Neutrophil (primary cell): ENCODE results near the gene AFP.

Experiments used
- H3K27ac ChIP-seq: fragments of 200-600 bp; sonication (generic); 2 replicates; pipeline ENCODE4 v1.5.1; 2016; ENCODE audit warnings: mild to moderate bottlenecking, moderate library complexity
- H3K27me3 ChIP-seq: fragments of 200-600 bp; sonication (generic); 2 replicates; pipeline ENCODE4 v1.6.0; 2016; ENCODE audit warnings: mild to moderate bottlenecking
- H3K36me3 ChIP-seq: fragments of 200-600 bp; sonication (generic); 2 replicates; pipeline ENCODE4 v1.5.1; 2017
- H3K4me1 ChIP-seq, 2 experiments: fragments of 200-600 bp in 1 of 2; sonication (generic) in 1 of 2; 1 replicate in 1 of 2; 2 replicates in 1 of 2; pipeline versions ENCODE4 v1.5.1 to v1.6.1; 2013 to 2016; ENCODE audit warnings: low read depth in 1 of 2, low read length in 1 of 2, mild to moderate bottlenecking in 1 of 2, moderate library complexity in 1 of 2; ENCODE audit not compliant: control insufficient read depth in 1 of 2, insufficient read depth in 1 of 2
- H3K4me3 ChIP-seq, 2 experiments: fragments of 200-600 bp in 1 of 2; sonication (generic) in 1 of 2; 1 replicate in 1 of 2; 2 replicates in 1 of 2; pipeline ENCODE4 v1.5.1; 2013 to 2016; ENCODE audit warnings: low read depth in 1 of 2, low read length in 1 of 2, mild to moderate bottlenecking in 1 of 2, moderate library complexity in 1 of 2
- H3K9me3 ChIP-seq: fragments of 200-600 bp; sonication (generic); 2 replicates; pipeline ENCODE4 v1.5.1; 2016
- TF ChIP-seq, protein P1 (sequence below): fragments of 200-600 bp; sonication (generic); IDR thresholded peaks from 2 replicates; pipeline ENCODE4 v1.5.1; 2016; ENCODE audit warnings: antibody characterized with exemption

AFP gene

GRCh38 chr4:73426666-73427065, 9.4 kb upstream of the AFP start:
- no peak overlapping the region for H3K4me3 ChIP-seq
- TF ChIP-seq, protein P1, sequence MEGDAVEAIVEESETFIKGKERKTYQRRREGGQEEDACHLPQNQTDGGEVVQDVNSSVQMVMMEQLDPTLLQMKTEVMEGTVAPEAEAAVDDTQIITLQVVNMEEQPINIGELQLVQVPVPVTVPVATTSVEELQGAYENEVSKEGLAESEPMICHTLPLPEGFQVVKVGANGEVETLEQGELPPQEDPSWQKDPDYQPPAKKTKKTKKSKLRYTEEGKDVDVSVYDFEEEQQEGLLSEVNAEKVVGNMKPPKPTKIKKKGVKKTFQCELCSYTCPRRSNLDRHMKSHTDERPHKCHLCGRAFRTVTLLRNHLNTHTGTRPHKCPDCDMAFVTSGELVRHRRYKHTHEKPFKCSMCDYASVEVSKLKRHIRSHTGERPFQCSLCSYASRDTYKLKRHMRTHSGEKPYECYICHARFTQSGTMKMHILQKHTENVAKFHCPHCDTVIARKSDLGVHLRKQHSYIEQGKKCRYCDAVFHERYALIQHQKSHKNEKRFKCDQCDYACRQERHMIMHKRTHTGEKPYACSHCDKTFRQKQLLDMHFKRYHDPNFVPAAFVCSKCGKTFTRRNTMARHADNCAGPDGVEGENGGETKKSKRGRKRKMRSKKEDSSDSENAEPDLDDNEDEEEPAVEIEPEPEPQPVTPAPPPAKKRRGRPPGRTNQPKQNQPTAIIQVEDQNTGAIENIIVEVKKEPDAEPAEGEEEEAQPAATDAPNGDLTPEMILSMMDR: no peak
- no peak overlapping the region for H3K27ac ChIP-seq
- no peaks in the 10 kb centered on the region for H3K36me3 ChIP-seq
- no peaks in the 10 kb centered on the region for H3K4me1 ChIP-seq
- no peaks in the 10 kb centered on the region for H3K9me3 ChIP-seq
- H3K27me3 ChIP-seq: no peaks in the 10 kb centered on the region

GRCh38 chr4:73429118-73429517, 6.9 kb upstream of the AFP start:
- Histone ChIP-seq H3K4me1 (no peaks in the 10 kb centered on the region), H3K9me3 (no peaks in the 10 kb centered on the region), H3K27me3 (no peaks in the 10 kb centered on the region), H3K36me3 (no peaks in the 10 kb centered on the region), H3K27ac (no peak overlapping the region), H3K4me3 (no peak overlapping the region)
- TF ChIP-seq, protein P1: no peak

GRCh38 chr4:73429826-73430587, 6.0 kb upstream of the AFP start:
- no peaks in the 10 kb centered on the region for H3K4me1 ChIP-seq
- no peak overlapping the region for H3K4me3 ChIP-seq
- H3K36me3 ChIP-seq: no peaks in the 10 kb centered on the region

DNA sequence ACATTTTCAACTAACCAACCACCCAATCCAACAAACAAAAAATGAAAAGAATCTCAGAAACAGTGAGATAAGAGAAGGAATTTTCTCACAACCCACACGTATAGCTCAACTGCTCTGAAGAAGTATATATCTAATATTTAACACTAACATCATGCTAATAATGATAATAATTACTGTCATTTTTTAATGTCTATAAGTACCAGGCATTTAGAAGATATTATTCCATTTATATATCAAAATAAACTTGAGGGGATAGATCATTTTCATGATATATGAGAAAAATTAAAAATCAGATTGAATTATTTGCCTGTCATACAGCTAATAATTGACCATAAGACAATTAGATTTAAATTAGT, 4.2 kb upstream of the AFP start:
- Histone ChIP-seq H3K4me1 (no peaks in the 10 kb centered on the region), H3K9me3 (no peaks in the 10 kb centered on the region), H3K27ac (no peak overlapping the region), H3K36me3 (no peaks in the 10 kb centered on the region), H3K27me3 (no peaks in the 10 kb centered on the region), H3K4me3 (no peak overlapping the region)
- TF ChIP-seq, protein P1: no peak

More at GRCh38 chr4:73429826-73430587, 6.0 kb upstream of the AFP start:
- Histone ChIP-seq H3K9me3 (no peaks in the 10 kb centered on the region), H3K27me3 (no peaks in the 10 kb centered on the region), H3K27ac (no peak overlapping the region)
- TF ChIP-seq, protein P1: no peak

- Histone ChIP-seq H3K4me1 (no peaks in the 10 kb centered on the region), H3K27me3 (peaks cover 4% of the 10 kb centered on the region), H3K4me3 (no peak overlapping the region), H3K9me3 (no peaks in the 10 kb centered on the region), H3K27ac (no peak overlapping the region), H3K36me3 (no peaks in the 10 kb centered on the region)
- TF ChIP-seq, protein P1: no peak
Observed at GRCh38 chr4:73432169-73433000, 3.6 kb upstream of the AFP start.
